Measurements from ENCODE around the gene HNRNPA2B1. TPM values are rescaled to one million over a fixed set of nuclear protein-coding genes. Genes with fewer than 3 reads are reported as not detected.

Gene HNRNPA2B1
- total and polyA plus RNA-seq, 8 donors: 84.7 to 464 (median 165) TPM

DNA sequence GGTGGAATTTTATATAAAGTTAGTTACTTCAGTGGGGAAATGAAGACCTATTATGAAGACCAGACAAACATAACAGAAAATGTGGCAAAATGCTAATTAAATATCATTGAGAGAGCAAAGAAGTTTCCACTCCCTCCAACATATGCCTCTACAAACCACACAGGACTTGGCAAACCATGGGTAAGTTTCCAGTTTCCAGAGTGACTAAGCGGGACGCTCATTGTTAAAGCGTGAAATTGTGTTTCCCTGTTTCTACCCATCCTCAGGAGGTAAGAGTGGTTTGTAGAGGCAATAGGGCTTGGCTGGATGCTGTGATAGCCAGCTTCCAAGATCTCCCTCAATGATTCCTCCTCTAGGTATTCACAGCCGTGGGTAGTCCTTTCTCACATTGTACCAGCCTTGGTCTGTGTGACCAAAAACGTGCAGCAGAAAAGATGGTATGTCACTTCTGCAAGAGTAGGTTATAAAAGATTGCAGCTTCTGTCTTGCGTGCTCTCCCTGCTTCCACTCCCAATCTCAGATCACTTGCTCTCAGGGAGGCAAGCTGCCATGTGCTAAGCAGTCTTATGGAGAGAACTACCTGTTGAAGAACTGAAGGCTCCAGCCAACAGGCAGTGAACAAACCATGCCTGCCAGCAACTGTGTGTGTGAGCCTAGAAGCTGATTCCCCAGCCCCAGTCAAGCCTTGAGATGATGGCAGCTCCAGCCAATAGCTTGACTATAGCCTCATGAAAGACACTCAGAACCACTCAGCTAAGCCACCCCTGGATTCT is 36.7 kb upstream of the HNRNPA2B1 start:
- FAIRE-seq (no peak), ATAC-seq (no peak)
- intact Hi-C loops (cut with DNase I): no loop called here

DNA sequence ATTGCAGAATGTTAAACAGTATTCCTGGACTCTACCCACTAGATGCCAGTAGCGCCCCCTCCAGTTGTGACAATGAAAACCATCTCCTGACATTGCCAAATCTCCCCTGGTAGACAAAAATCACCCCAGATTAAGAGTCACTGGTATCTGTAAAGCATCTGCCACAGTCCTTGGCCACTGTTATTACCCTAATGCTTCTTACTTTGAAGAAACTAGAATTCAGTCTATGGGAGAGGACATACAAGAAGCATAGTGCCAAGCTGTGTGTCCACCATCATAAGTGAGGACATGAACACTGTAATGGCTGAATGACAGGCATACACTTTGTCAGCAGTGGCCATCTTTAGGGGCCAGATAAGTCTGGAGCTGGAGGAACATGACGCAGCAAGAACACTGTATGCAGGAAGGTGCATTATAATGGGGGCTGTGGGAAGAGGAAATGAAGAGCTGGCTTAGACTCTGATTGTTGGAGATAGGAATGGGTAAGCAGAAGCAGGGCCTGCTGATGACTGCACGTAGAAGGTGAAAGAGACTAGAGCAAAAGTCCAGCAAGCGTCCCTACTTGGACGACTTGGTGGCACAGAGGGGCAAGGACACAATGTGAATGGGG is 33.5 kb upstream of the HNRNPA2B1 start:
- intact Hi-C loops (cut with DNase I): no loop called here
- H3K4me1 ChIP-seq: no peaks in the 10 kb centered on the region
- TF ChIP-seq, protein P1, sequence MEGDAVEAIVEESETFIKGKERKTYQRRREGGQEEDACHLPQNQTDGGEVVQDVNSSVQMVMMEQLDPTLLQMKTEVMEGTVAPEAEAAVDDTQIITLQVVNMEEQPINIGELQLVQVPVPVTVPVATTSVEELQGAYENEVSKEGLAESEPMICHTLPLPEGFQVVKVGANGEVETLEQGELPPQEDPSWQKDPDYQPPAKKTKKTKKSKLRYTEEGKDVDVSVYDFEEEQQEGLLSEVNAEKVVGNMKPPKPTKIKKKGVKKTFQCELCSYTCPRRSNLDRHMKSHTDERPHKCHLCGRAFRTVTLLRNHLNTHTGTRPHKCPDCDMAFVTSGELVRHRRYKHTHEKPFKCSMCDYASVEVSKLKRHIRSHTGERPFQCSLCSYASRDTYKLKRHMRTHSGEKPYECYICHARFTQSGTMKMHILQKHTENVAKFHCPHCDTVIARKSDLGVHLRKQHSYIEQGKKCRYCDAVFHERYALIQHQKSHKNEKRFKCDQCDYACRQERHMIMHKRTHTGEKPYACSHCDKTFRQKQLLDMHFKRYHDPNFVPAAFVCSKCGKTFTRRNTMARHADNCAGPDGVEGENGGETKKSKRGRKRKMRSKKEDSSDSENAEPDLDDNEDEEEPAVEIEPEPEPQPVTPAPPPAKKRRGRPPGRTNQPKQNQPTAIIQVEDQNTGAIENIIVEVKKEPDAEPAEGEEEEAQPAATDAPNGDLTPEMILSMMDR (IDR thresholded peaks at IDR 0.05): no peak
- ATAC-seq (no peak), FAIRE-seq (no peak), DNase-seq (no peak)
- H3K27me3 ChIP-seq: no peaks in the 10 kb centered on the region
- no peaks in the 10 kb centered on the region for H3K9me3 ChIP-seq
- H3K4me3 ChIP-seq: no peak overlapping the region
- no peak overlapping the region for H3K27ac ChIP-seq
- WGBS, 2 donors: 67 to 69% methylated on average over 5 of the region's 5 CpGs
- H3K36me3 ChIP-seq: no peaks in the 10 kb centered on the region

More for the DNA sequence above, 36.7 kb upstream of the HNRNPA2B1 start:
- 80 to 85% methylated on average over 6 of the region's 6 CpGs for WGBS, 2 donors
- no peaks in the 10 kb centered on the region for H3K27me3 ChIP-seq
- H3K27ac ChIP-seq: no peak overlapping the region
- no peak for DNase-seq
- no peaks in the 10 kb centered on the region for H3K36me3 ChIP-seq
- TF ChIP-seq, protein P1 (IDR thresholded peaks at IDR 0.05): no peak
- H3K9me3 ChIP-seq: no peaks in the 10 kb centered on the region
- H3K4me3 ChIP-seq: no peak overlapping the region
- H3K4me1 ChIP-seq: no peaks in the 10 kb centered on the region

DNA sequence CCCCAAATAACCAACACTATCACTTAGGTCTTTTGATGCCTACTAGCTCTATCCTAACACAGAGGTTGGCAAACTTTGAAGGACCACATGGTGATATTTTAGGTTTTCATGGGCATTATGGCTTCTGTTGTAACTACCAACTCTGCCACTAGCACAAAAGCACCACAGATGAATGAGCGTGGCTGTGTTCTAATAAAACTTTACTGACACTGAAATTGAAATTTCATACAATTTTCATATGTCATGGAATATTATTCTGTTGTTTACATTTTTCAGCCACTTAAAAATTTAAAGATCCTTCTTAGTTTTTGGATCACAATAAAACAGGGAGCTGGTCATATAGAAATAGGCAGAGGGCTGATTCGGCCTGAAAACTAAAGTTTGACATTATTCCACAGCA is 27.4 kb upstream of the HNRNPA2B1 start:
- no peaks in the 10 kb centered on the region for H3K27me3 ChIP-seq
- no peak overlapping the region for H3K4me3 ChIP-seq
- 93 to 95% methylated on average over 2 of the region's 2 CpGs for WGBS, 2 donors
- DNase-seq (no peak), ATAC-seq (no peak), FAIRE-seq (no peak)
- TF ChIP-seq, protein P1 (IDR thresholded peaks at IDR 0.05): no peak
- intact Hi-C loops (cut with DNase I): no loop called here
- H3K36me3 ChIP-seq: no peaks in the 10 kb centered on the region
- H3K27ac ChIP-seq: no peak overlapping the region
- H3K9me3 ChIP-seq: no peaks in the 10 kb centered on the region
- no peaks in the 10 kb centered on the region for H3K4me1 ChIP-seq

DNA sequence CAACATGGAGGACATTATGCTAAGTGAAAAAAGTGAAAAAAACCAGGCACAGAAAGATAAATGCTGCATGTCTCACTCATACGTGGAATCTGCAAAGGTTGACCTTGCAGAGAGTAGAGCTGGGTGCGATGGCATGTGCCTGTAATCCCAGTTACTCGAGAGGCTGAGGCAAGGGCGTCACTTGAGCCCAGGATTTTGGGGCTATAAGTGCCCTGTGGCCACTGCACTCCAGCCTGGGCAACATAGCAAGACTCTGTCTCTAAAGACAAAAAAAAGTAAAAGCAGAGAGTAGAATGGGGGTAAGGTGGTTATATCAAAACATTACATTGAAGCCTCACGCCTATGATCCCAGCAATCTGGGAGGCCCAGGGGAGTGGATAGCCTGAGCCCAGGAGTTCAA is 23.8 kb upstream of the HNRNPA2B1 start:
- no peak for DNase-seq
- no peaks in the 10 kb centered on the region for H3K9me3 ChIP-seq
- H3K4me1 ChIP-seq: no peaks in the 10 kb centered on the region
- H3K36me3 ChIP-seq: no peaks in the 10 kb centered on the region
- FAIRE-seq: no peak
- TF ChIP-seq, protein P1 (IDR thresholded peaks at IDR 0.05): no peak
- intact Hi-C loops (cut with DNase I): no loop called here
- ATAC-seq: no peak
- H3K27ac ChIP-seq: no peak overlapping the region
- no peaks in the 10 kb centered on the region for H3K27me3 ChIP-seq
- WGBS, 2 donors: 60 to 67% methylated on average over 5 of the region's 5 CpGs
- no peak overlapping the region for H3K4me3 ChIP-seq

DNA sequence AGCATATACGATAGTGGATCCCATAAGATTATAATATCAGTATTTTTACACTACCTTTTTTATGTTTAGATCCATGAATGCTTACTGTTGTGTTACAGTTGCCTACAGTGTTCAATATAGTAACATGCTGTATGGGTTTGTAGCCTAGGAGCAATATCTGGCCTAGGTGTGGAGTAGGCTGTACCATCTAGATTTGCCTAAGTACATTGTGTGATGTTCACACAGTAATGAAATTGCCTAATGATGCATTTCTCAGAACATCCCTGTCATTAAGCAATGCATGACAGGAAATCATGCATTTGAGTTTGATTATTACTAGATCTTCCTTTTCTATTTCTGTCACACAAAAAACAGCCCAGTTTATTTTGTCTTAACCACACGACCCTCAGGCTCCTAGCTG is 15.5 kb upstream of the HNRNPA2B1 start:
- 72 to 76% methylated on average over 2 of the region's 2 CpGs for WGBS, 2 donors
- intact Hi-C loops (cut with DNase I): no loop called here
- ATAC-seq: no peak

More for the DNA sequence above, 15.5 kb upstream of the HNRNPA2B1 start:
- no peak for FAIRE-seq
- TF ChIP-seq, protein P1 (IDR thresholded peaks at IDR 0.05): no peak
- Histone ChIP-seq H3K27me3 (no peaks in the 10 kb centered on the region), H3K4me3 (no peak overlapping the region), H3K36me3 (peaks cover 0 to 12% (median 6%) of the 10 kb centered on the region in 3 donors), H3K27ac (no peak overlapping the region), H3K4me1 (no peaks in the 10 kb centered on the region), H3K9me3 (no peaks in the 10 kb centered on the region)
- no peak for DNase-seq

Measured in pancreas (tissue), 10 donors.